GM21423 (cell line): ENCODE data around the gene TACC2.

Experiments used
- ATAC-seq: cut with Tn5 transposase; IDR thresholded peaks from one replicate; pipeline ENCODE4 v1.9.1; 2021; ENCODE audit warnings: mild to moderate bottlenecking, moderate library complexity; ENCODE audit not compliant: unreplicated experiment

TACC2 gene

DNA sequence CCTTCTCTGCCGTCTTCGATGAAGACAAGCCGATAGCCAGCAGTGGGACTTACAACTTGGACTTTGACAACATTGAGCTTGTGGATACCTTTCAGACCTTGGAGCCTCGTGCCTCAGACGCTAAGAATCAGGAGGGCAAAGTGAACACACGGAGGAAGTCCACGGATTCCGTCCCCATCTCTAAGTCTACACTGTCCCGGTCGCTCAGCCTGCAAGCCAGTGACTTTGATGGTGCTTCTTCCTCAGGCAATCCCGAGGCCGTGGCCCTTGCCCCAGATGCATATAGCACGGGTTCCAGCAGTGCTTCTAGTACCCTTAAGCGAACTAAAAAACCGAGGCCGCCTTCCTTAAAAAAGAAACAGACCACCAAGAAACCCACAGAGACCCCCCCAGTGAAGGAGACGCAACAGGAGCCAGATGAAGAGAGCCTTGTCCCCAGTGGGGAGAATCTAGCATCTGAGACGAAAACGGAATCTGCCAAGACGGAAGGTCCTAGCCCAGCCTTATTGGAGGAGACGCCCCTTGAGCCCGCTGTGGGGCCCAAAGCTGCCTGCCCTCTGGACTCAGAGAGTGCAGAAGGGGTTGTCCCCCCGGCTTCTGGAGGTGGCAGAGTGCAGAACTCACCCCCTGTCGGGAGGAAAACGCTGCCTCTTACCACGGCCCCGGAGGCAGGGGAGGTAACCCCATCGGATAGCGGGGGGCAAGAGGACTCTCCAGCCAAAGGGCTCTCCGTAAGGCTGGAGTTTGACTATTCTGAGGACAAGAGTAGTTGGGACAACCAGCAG lies 221.7 kb downstream of the TACC2 start:
- ATAC-seq: no peak

DNA sequence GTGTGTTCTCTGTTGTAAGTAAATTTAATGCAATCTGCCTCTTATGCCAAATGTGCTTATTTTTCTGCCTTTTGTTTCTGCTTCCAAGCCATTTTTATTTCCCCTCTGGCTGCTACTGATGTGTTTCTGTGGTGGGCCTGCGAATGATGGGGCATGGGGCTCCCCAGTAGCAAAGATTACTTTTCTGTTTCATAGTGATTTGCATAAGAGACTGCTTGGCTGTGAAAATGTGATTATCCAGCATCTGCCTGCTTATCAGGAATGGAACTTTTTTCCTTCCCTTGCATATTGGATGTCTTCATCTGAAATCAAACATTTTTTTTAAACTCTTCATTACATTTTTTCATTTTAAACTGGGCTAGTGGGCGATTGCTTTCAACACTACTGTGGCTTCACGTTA lies 224.4 kb downstream of the TACC2 start:
- ATAC-seq: no peak

DNA sequence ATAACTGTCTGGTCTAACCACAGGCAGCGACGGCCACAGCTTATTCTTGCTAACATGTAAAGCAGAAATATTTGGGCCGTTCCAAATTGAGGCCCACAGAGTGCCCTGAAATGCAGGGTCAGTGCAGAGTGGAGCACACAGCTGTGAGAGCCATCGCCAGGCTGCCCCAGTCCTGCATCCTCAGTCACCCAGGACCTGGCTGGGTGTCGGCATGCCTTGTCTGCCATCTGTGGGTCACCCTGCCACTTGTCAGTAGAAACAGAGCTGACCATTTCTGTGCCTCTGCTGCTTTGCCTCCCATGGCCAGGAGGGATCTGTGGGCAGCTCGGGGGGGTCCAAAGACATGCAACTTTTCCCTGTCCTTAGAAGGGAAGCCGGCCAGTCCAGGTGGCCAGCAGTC lies 224.8 kb downstream of the TACC2 start:
- ATAC-seq: no peak

DNA sequence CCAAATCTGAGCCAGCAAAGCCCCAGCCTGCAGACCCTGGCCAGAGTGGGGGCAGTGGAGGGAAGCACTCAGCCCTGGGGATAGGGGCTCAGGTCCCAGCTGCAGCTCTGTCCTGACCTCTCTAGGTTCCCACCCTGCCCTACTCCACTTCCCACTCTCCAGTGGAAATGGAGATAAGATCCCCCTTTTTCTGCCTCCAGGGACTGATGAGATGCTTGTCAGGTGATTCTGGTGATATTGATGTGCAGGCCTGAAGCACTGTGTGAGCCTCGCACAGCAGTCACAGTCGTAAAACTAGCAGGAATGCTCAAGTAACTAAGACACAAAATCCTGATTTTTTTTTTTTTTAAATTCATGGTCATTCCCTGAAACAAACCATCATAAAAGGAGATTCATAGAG lies 227.1 kb downstream of the TACC2 start:
- ATAC-seq: no peak

DNA sequence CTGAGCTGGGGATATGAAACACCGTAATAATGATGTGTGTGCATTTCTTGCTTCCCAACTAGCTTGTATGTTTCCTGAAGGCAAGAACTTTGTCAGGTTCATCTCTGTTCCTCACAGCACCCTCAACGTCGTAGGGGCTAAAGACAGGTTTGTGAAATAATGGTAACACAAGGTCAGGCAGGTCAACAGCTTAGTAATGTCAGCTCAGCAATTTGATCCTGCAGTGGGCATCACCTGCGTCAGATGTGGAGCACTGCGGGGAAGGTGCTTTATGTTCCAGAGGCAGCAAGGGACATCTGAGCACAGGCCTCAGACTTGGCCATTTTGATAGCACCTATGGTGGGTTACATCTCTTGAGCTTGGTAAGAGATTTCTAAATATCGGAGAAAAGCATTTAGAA lies 230.4 kb downstream of the TACC2 start:
- ATAC-seq: no peak

DNA sequence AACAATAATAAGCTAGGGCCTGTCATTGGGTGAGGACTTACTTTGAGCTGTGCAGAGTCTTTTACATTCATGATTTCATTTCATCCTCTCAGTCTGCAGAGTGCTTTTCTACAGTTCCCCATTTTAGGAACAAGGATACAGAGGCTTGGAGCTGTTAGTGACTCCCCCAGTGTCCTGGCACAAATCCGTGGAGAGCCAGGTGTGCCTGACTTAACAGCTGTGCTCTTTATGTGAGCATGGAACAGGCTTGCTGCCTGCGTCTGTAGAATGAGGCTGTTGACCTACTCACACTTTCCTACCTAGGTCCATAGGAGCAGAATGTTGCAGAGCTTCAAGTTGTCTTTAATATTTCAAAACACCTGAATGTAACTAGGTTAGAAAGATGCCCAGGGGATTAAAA lies 231.8 kb downstream of the TACC2 start:
- ATAC-seq: no peak

DNA sequence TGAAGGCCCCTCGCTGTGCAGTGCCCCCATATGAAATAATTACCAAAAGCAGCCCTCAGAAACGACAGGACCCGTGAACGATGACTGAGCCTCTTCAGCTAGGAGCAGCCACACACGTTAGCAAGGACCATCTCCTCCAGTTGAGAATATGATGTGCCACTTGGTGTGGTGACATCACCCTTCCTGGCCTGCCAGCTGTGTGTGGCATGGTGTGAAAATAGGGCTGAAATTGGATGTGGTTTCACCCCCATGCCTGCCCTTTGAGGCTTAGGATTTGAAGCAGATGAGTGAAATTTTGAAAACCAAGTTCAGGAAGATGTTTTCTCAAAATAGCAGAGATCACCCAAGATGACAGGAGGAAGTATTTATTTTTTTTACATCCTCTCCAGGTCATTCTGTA lies 233.0 kb downstream of the TACC2 start:
- ATAC-seq: no peak

DNA sequence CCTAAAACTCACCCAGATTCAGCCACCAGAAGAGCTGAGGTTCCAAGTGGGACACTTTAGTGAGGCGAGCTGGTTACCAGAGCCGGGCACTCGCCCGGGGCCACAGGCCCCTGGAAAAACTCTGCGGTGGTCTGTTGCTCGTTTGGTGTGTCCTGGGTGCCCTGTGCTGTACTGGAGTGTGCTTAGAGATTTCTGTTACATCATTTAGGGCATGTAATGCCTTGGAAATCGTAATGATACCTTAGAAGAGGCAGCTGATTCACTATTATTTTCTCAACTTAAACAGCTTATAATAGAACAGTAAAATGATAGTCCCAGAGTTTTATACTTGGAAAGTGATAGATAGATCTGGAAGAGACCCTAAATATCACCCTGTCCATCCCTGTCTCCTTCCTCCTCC lies 233.7 kb downstream of the TACC2 start:
- no peak for ATAC-seq

DNA sequence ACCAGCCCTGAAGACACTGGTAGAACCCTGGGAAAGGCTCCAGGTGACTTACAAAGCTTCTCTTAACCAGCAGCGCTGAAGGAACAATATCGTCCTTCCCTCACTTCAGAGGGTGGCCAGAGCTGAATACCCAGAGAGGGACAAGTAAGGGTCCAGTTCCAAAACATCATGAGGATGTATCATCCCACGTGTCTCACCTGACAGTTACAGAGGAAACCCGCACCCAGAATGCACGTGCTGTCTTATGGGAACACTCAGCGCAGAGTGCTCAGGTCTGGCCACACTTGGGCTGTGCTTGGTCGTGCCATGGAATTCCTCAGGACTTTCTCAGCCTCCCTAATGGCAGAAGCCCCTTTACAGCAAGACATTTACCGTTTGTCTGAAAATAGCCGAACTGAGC lies 235.2 kb downstream of the TACC2 start:
- no peak for ATAC-seq

DNA sequence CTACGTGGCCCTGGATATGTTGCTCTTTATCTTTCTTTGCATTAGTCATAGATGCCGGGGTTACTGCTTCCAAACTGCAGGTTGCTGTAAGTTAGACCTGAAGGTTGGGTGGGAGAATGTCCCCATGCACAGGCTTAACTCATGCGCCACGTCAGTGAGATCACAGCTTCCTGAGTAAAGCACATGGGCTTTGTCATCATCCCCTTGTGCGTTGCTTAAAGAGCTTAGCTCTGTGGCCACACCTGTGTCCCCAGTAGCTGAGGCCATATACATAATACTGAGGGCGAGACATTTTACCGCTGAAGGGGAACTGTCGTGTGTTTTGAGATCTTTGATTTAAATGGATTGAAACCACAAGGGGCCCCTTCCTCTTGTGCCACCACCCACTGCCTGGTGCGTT lies 236.4 kb downstream of the TACC2 start:
- ATAC-seq: no peak

DNA sequence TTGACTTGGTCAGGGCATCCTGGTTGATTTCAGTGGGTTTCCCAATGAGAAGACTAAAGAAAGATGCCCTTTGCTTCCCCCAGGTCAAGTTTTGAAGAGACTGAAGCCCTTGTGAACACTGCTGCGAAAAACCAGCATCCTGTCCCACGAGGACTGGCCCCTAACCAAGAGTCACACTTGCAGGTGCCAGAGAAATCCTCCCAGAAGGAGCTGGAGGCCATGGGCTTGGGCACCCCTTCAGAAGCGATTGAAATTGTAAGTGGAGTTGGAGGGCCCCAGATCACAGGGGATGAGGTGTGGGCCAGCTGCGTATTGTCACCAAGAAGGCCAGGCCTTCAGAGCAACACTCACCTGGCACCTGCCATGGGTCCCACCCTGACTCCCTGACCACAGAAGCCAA lies 238.8 kb downstream of the TACC2 start:
- ATAC-seq: no peak

DNA sequence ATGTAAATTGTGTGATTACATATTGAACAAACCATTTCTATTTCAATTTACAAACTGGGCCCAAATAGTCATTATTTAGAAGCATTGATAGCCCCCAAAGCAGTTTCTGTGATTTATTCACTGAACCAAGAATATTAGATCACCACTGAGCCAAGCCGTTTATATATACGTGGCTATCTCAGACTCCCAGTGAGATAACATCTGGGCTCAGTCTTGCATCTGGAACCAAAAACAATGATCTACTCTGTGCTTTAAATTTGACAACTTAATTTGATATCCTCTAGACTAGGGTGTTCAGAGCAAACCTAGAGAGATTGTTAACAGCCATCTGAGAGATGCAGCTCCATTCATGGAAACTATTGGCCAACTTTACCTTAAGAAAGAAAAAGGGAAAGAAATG lies 240.7 kb downstream of the TACC2 start:
- no peak for ATAC-seq

DNA sequence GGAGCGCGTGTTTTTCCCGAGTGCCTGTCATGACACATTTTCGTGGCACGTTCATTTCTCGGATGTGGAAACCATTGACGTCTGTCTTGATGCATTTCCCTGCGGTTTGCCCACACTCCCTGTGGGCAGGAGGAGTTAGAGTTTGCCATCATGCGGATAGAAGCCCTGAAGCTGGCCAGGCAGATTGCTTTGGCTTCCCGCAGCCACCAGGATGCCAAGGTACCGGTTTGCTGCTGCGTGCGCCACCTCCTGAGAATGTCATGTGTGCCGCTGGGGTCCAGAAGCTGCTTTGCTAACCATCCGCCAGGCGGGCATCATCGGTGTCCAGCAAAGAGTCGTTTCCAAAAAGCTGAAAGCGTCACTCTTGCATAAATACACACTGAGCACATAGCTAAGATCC lies 241.3 kb downstream of the TACC2 start:
- no peak for ATAC-seq

DNA sequence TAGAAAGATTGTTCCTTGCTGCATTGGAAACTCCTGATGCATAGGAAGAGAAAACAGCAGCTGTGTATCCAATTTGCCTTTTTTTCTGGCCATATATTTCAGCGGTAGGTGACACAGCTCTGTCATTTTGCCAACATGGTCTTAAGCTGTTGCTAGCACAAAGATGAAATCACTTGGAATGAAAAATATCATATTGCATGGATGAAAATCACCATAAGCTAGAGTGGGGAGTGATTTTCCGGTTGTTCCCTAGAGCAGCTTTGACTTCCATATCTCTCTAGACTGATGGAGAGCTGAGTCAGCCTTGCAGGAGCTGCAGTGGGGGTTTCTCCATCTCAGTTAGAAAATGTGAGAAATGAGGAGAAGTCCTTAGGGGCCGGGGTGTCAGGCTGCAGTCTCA lies 243.8 kb downstream of the TACC2 start:
- no peak for ATAC-seq

DNA sequence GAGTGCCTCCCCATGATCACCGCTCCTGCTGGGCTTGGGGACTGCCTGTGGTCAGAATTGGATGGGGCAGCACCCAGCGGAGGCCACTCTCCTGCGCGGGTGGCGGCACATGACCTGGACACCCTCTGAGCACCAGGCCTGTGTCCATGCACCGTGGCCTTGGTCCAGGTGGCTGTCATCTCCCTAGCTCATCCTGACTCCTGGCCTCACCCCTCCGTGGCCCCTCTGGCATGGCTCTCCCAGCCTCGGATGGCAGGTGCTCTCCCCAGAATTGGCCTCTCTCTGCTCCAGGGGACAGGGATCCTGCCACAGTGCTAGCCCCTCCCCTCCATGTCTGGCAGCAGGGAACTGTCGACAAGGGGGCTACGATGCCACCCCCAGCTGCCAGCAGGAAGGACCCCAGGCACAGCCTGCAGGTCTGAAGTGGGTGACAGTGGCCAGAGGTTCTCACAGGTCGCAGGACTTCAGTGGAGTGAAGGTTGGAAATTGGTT lies 244.9 kb downstream of the TACC2 start:
- no peak for ATAC-seq

DNA sequence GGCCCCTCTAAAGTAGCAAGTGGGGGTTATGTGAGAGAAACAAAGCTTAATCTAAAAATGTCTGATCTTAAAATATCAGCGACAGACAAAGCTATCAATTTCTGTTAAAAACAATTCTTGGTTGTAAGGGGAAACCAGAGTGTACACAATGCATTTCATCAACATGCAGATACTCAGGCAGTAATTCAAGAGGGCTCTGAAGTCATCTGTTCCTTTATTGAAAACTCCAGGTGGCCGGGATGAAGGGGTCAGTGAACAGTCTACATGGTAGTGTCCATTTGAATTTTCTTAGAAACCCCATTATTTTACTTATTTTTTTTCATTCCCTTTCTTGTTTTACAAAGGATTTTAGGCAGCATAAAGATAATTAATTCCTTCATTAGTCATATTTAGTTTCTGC lies 245.5 kb downstream of the TACC2 start:
- no peak for ATAC-seq

DNA sequence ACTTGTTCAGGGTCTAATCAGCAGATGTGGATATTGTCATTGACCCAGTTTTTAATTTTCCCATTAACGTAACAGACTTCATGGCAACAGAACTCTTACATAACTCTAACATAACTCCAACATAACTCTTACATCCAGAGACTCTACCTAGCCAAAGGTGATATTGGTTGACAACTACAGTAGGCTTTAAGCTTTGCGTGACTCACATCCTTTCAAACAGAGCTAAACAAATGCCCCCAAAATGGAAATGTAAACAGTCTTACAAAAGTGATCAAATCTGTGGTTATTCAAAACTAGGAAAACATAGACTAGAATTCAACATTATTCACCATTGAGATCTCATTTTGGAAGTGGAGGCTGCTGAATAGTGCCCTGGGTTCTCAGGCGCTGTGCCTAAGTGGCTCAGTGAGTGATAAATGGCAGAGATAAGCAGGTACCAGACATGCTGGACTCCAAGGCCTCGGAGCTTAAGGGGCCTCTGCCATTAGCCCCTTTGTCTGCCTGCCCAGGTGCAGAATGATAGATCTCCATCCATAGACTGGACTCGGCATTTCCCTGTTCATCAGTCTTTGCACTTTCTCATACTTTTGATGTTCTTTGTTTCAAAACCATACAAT lies 247.8 kb downstream of the TACC2 start:
- no peak for ATAC-seq

DNA sequence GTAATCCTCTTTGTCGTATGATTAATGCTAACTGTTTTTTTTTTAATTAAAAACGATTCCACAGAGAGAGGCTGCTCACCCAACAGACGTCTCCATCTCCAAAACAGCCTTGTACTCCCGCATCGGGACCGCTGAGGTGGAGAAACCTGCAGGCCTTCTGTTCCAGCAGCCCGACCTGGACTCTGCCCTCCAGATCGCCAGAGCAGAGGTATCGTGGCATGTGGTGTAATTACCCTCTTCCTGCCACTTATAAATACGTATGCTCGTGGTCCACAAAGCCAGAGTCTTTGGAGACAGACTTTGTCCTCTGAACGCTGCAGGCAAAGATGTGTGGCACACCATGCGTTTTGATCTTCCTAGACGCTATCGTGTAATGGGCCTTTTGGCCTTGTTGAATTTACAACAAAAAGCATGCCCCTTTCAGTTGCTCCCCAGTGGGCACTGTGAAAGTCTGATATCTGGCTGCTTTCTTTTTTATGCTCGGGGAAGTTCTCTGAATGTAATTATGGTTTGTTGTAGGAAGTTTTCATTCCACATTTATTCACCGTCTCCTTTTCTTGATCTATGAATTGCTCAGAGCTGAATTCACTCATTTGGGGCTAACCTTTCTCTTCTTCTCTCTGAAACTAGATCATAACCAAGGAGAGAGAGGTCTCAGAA lies 248.5 kb downstream of the TACC2 start:
- no peak for ATAC-seq

DNA sequence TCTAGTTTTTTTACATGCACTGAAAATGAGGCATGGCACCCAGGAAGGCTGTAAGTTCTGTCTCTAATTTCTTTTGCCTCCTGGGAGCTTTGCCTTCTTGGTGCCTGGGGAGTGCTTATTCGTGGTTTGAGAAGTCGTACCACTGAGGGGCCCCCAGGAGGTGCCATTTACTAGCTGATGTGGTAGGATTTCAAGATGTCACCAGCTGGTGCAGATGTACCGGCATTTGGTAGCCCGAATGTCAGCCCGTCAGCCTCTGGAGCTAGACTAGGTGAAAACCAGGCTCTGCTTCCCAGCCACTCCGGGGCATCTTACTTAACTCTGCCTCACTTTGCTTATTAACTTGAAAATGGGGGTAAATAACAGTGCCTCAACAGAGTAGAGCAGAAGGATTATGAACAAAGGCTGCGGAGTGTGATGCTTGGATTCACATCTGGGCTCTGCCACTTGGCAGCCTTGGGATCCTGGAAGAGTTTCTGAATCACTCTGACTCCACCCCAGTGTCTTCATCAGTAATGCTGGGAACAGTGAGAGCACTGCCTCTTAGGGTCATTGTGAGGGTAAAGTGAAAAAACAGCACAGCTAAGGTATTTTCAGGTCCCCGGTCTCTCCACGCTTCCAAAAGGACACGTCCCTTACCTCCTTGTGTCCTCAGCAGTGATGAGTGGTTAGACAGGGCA lies 250.8 kb downstream of the TACC2 start:
- ATAC-seq: no peak

DNA sequence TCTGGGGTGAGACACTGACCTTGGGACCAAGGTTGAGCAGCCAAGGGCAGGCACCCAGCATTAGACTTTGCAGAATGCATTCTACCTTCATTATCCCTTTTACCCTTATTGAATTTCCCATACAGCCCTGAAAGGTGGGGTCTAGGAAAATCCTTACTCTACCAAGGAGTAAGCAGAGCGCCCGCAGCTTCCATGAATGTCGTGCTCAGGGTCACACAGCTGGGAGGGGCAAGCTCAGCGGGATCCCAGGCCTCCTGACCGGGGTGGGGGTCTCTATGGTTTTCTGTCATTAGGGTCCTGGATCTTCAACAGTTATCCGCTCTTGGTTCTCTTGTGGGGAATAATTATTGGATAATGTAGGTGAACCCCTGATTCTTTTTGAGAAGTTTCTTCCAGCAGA lies 251.4 kb downstream of the TACC2 start:
- ATAC-seq: no peak

DNA sequence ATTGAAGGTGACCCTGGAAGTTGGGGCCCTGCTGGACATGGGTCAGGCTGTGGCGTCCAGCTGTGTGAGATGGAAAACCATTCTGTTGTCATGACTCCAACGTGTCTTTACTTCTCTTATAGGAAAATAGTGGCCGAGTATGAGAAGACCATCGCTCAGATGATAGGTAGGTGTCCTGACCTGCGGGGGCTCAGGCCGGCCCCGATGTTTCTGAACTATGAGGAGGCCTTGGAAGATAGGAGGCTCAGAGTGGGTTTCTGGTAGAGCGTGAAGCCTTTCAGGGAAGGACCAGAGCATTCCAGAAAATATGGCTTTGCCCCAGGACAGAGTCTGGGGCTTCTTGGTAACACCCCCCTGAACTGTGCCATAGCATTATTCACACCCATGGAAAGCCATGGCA lies 252.9 kb downstream of the TACC2 start:
- no peak for ATAC-seq

DNA sequence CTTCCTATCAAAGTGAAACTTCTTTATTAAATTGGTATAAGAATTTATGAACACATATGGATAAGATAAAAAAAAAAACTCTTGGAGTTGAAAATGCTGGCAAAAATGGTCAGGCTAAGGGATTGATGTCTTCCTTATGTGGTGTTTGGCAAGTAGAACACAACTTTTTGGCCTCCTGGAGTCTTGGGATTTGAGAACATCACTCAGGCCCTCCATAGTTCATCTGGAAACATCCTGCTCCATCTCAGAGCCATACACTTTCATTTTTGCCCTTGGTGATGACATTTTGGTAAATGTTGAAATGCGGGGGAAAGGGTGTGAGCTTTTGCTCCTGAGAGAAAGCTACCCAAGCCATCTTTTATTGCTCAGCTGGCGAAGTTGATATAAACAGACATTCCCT lies 254.6 kb downstream of the TACC2 start:
- ATAC-seq: no peak
